Thoracic aorta endothelial cell (primary cell): ENCODE results near the gene OR5B3. TPM values are rescaled to one million over a fixed set of nuclear protein-coding genes. Genes with fewer than 3 reads are reported as not detected.

ENCODE experiments used
- total RNA-seq: library from RNA; depleted of rRNA; stranded (reverse); fragments of >200 nt; gene quantifications from 2 replicates; pipeline ENCODE4 v1.2.3, GENCODE V29; 2012

Gene OR5B3
- not detected in 2 replicates for total RNA-seq

DNA sequence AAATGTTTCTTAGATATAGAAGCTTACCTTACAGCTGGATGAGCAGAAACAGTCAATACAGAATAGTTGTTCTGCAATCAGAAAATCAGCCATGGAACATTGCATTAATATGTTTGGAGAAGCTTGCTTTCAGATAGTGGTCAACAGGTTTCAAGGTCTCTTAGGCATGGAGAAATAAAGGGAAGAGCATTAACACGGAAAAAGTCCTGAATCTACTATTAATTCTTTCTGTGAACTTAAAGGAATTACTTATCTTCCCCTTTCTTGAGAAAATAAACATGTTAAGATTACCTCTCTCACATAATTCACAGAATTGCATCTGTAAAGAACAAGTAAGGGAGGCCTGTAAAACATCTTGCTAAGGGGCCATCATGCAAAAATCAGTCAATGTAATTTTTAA lies at the start of gene OR5B3:
Gene OR5B3 (minus strand): TSS at position 101 of the 400 bp plus-strand sequence. CDS start 3,465 bp downstream, outside the sequence.

DNA sequence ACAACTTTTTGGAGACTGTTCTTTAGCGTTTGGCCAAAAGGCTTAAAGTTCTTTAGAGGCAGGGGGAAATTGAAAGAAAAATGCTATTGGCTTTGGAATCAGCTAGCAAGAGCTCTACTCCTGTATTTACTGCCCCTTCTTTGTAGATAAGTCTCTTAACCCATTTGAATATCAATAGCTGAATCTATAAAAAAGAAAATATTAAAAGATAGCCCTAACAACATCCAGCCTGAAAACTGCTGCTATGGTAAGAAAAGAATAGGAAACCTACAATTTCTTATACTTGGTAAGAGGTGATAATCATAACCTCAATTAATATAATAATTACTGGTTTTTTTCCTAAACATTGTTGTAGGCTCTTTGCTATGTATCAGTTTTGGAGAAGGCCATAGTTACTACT lies 35.5 kb upstream of the OR5B3 start, which contains the start of gene OR5B12:
Gene OR5B12 (minus strand): TSS at position 101 of the 400 bp plus-strand sequence. CDS start 2,085 bp downstream, outside the sequence.

DNA sequence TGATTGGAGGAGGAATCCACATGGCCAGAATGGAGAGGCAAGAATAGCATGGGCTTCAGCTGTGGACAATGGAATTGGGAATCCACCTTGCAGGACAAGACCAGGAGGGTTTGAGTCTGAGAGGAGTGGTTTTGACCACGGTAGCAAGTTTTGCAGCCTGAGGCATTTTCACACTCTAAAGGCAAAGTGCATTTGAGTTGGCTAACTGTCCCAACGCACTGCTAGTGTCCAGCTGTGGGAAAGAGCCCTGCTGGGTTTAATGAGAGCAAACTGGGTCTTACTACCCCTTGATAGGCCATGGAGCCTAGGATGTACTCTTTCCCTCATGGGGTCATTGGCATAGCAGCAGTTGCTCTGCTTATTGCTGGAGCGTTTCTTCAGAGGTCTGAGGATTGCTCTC lies 21.3 kb upstream of the OR5B3 start, which contains the start of gene OR5B2:
Gene OR5B2 (minus strand): TSS at position 101 of the 400 bp plus-strand sequence. CDS start 4,860 bp downstream, outside the sequence.

DNA sequence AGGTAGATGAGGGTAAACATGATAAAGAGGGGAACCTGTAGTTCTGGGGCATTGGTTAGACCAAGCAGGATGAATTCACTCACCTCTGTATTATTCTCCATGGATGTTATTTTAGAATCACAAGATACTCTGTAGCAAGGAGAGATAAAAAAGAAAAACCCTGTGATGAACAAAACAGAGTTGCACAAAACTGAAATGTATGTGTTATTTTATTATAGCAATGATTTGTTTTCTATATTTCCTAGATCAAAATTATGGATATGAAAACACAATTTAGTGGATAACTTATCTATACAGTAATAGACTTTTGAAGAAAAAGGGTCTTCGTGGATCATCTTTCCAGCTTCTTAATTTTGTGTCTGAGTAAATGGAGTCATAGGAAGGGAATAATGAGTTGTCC lies 47.7 kb downstream of the OR5B3 start, which contains the start of gene OR5B17:
Gene OR5B17 (minus strand): TSS at position 101 of the 400 bp plus-strand sequence. CDS start 0 bp downstream, at position 101.

Other genes starting within 250 kb of the OR5B3 start
- gene OR9Q2, start 217.8 kb downstream of the OR5B3 start, total RNA-seq = not detected in 2 replicates
- not detected in 2 replicates for gene OR1S2, start 202.7 kb downstream of the OR5B3 start, total RNA-seq
- not detected in 2 replicates for gene OR1S1, start 194.2 kb downstream of the OR5B3 start, total RNA-seq
- not detected in 2 replicates for gene OR10Q1, start 178.0 kb downstream of the OR5B3 start, total RNA-seq
- gene OR10W1, start 138.6 kb downstream of the OR5B3 start, total RNA-seq = 0.07 TPM in 1 of 2 replicates, not detected in the other
- gene OR5B17, start 47.8 kb downstream of the OR5B3 start, total RNA-seq = not detected in 2 replicates
- not detected in 2 replicates for gene OR5B2, start 21.2 kb upstream of the OR5B3 start, total RNA-seq
- gene OR5B12, start 35.4 kb upstream of the OR5B3 start, total RNA-seq = not detected in 2 replicates
- not detected in 2 replicates for gene OR5B21, start 101.2 kb upstream of the OR5B3 start, total RNA-seq
- 4.9 and 8.4 TPM in 2 replicates for gene LPXN, start 169.0 kb upstream of the OR5B3 start, total RNA-seq
- gene ZFP91, start 172.2 kb upstream of the OR5B3 start, total RNA-seq = 73.7 and 83.9 TPM in 2 replicates
- 3.3 and 4.0 TPM in 2 replicates for gene CNTF, start 215.8 kb upstream of the OR5B3 start, total RNA-seq